ENCODE measurements around the gene TRPV5. TPM values are rescaled to one million over a fixed set of nuclear protein-coding genes. Genes with fewer than 3 reads are reported as not detected.

TRPV5 gene
- total and polyA plus RNA-seq, 9 donors, result not detected

DNA sequence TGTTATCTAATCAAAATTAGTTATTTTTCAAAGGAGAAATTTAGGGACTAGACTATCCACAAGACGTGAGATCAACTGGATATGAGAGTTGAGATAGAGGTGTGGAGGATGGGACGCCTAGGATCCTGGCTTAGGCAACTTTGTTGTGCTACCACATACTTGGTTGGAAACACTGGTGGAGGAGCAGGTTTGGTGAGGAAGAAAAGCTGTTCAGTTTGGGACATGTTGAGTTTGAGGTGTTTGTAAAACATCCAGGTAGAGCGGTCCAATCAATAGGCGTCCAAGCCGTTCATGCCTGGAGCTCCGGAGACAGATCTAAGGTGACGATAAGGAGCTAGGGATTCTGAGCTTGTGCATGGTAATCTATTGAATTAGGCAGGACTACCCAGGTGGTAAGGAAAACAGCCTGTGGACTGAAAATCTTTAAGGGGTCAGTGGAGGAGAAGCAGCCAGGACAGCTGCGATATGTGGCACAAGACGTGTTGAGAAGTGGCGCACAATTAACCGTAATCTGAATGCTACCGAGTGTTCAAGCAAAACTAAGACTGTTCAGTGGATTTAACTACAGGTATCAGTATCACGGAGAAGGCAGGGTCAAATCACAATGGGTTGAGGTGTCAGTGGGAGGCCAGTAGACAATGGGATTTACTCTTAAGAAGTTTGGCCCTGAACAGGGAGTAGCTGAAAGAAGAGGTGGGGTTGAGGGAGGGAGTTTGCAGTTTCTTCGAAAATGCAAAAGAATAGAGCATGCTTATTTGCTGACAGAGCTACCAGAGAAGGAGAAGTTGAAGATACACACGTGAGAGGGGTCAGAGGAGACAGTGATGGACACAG, 31.9 kb downstream of the TRPV5 start:
- Histone ChIP-seq H3K27ac (no peak overlapping the region), H3K4me1 (ENCODE audit: insufficient read depth) (no peaks in the 10 kb centered on the region)
- TF ChIP-seq CTCF (IDR thresholded peaks at IDR 0.05), result no peak

DNA sequence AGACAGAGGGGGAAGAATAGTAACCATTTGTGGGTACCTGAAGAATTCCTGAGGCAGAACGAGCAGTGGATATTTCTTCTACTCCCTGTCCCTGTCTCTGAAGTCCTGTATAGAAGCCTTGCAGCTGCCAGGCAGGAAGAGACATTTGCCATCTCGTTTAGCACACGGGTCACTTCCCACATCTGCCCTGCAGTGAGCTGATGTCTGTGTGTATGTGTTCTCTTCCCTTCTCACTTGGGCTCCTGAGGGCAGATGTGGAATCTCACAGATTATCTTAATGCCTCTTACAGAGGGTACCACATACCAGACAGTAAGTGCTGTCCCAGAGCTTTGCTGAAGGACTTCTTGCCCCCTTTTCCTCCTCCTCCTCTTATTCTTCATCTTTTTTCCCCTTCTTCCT, 33.9 kb downstream of the TRPV5 start:
- no peak overlapping the region for H3K4me3 ChIP-seq
- no peaks in the 10 kb centered on the region for H3K9me3 ChIP-seq
- no peak for DNase-seq
- H3K27ac ChIP-seq, result no peak overlapping the region
- H3K36me3 ChIP-seq, result no peaks in the 10 kb centered on the region
- TF ChIP-seq EP300 (IDR thresholded peaks at IDR 0.05) (no peak), POLR2A (IDR thresholded peaks at IDR 0.05) (no peak), CTCF (IDR thresholded peaks at IDR 0.05) (no peak)
- H3K4me1 ChIP-seq (ENCODE audit: insufficient read depth), result no peaks in the 10 kb centered on the region
- no peaks in the 10 kb centered on the region for H3K27me3 ChIP-seq
- 20 to 28% (median 27%) methylated on average over 3 of the region's 3 CpGs for WGBS, 3 donors
- intact Hi-C loops (cut with DNase I), result no loop called here

More for the DNA sequence above, 31.9 kb downstream of the TRPV5 start:
- H3K4me3 ChIP-seq, result no peak overlapping the region
- H3K27me3 ChIP-seq, result no peaks in the 10 kb centered on the region
- no peaks in the 10 kb centered on the region for H3K9me3 ChIP-seq
- 75 to 78% (median 76%) methylated on average over 15 of the region's 15 CpGs for WGBS, 3 donors
- no peaks in the 10 kb centered on the region for H3K36me3 ChIP-seq
- intact Hi-C loops (cut with DNase I), result no loop called here
- DNase-seq, result no peak

DNA sequence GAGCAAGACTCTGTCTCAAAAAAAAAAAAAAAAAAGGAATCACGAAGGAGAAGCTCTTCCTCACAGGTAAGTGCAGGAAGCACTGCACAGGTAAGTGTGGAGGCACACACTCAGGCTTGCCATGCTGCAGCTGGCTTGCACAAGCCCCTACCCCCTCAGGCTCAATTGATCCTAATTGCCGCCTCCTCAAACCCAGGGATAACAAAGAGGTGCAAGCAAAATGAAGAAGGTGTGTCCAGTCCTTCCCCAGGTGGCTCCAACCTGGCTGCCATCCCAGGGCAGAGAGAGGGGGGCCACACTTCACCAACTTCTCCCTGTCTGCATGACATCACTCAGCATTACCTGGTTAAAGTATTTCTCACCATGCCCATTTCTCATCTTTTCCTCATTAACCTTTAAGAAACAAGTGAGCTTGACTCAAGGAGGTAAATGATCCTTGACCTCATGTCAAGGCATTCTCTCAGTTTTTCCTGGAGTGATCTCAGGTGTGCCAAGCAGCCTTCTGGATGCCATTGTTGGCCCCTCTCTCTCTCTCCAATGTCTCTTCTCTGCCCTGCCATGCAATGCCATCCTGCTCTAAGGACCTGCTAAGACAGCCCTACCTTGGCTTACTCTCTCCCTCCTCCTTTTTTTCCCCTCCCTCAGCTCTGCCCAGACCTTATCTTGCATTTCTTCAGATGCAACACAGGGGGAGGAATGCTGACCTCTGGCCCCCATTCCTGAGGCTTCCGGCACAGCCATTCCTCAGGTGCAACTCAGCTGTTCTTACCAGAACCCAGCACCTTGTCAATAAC, 35.0 kb downstream of the TRPV5 start:
- no peak overlapping the region for H3K4me3 ChIP-seq
- intact Hi-C loops (cut with DNase I), result no loop called here
- H3K9me3 ChIP-seq, result no peaks in the 10 kb centered on the region
- TF ChIP-seq POLR2A (IDR thresholded peaks at IDR 0.05) (no peak), CTCF (IDR thresholded peaks at IDR 0.05) (no peak), EP300 (IDR thresholded peaks at IDR 0.05) (no peak)
- H3K4me1 ChIP-seq (ENCODE audit: insufficient read depth), result no peaks in the 10 kb centered on the region
- H3K27me3 ChIP-seq, result no peaks in the 10 kb centered on the region
- H3K36me3 ChIP-seq, result no peaks in the 10 kb centered on the region
- H3K27ac ChIP-seq, result no peak overlapping the region
- no peak for DNase-seq
- WGBS, 3 donors, result 58 to 66% (median 61%) methylated on average over 3 of the region's 3 CpGs

GRCh38 chr7:142897691-142898090, 35.9 kb downstream of the TRPV5 start:
- no peak overlapping the region for H3K4me3 ChIP-seq
- intact Hi-C loops (cut with DNase I), result no loop called here
- H3K4me1 ChIP-seq (ENCODE audit: insufficient read depth), result no peaks in the 10 kb centered on the region
- no peaks in the 10 kb centered on the region for H3K27me3 ChIP-seq
- no peaks in the 10 kb centered on the region for H3K9me3 ChIP-seq
- DNase-seq, result no peak
- WGBS, 3 donors, result 80 to 87% (median 84%) methylated on average over 7 of the region's 7 CpGs
- TF ChIP-seq POLR2A (IDR thresholded peaks at IDR 0.05) (no peak), EP300 (IDR thresholded peaks at IDR 0.05) (no peak), CTCF (IDR thresholded peaks at IDR 0.05) (no peak)
- H3K36me3 ChIP-seq, result no peaks in the 10 kb centered on the region
- no peak overlapping the region for H3K27ac ChIP-seq
